B cell (primary cell): ENCODE measurements around the gene CD34. TPM values are rescaled to one million over a fixed set of nuclear protein-coding genes. Genes with fewer than 3 reads are reported as not detected.

Experiments used
- ATAC-seq: fragments of 200-7000 bp; cut with Tn5 transposase; one replicate; pipeline ENCODE4 v1.10.0; 2021; ENCODE audit warnings: low read depth, mild to moderate bottlenecking, moderate number of reproducible peaks, moderate library complexity
- CTCF ChIA-PET: fragments of 350-600 bp; sonication (Branson Sonifier 250); formaldehyde crosslinking; loops from one replicate; lab custom pipeline; 2021; ENCODE audit warnings: antibody characterized with exemption, inconsistent platforms; lab: Charles Lee
- POLR2A ChIA-PET: fragments of 350-600 bp; sonication (Branson Sonifier 250); formaldehyde crosslinking; loops from one replicate; lab custom pipeline; 2021; ENCODE audit warnings: antibody characterized with exemption; lab: Charles Lee
- DNase-seq: peaks from one replicate; pipeline ENCODE4 v3.0.0; 2013
- H2AFZ ChIP-seq: 2 replicates; pipeline ENCODE4 v1.6.1; 2012; ENCODE audit warnings: mild to moderate bottlenecking, low read depth, low read length; ENCODE audit not compliant: insufficient read depth, poor library complexity, severe bottlenecking
- H3K27ac ChIP-seq, 2 donors: 1 replicate in 1 of 2; 2 replicates in 1 of 2; pipeline ENCODE4 v1.5.1; 2012 to 2013; ENCODE audit warnings: low read length in 2 of 2, mild to moderate bottlenecking in 2 of 2, moderate library complexity in 1 of 2
- H3K27me3 ChIP-seq, 4 experiments: fragments of 200-600 bp in 1 of 4; sonication (generic) in 1 of 4; replicated peaks in 1 of 4; 1 replicate in 2 of 4; 2 replicates in 2 of 4; pipeline versions ENCODE4 v1.6.1 to v1.7.0; 2013 to 2016; ENCODE audit warnings: low read length in 3 of 4, mild to moderate bottlenecking in 2 of 4, mixed read lengths in 1 of 4, moderate library complexity in 1 of 4; ENCODE audit not compliant: insufficient read depth in 4 of 4, control insufficient read depth in 3 of 4; ENCODE audit errors: control extremely low read depth in 1 of 4
- H3K36me3 ChIP-seq, 2 experiments: replicated peaks in 1 of 2; 1 replicate in 1 of 2; 2 replicates in 1 of 2; pipeline versions ENCODE4 v1.6.1 to v1.7.1; 2013; ENCODE audit warnings: low read length in 1 of 2; ENCODE audit not compliant: insufficient read depth in 2 of 2, control insufficient read depth in 1 of 2; ENCODE audit errors: control extremely low read depth in 1 of 2, extremely low read depth in 1 of 2
- H3K4me1 ChIP-seq, 2 donors: fragments of 200-600 bp in 1 of 2; sonication (generic) in 1 of 2; 1 replicate in 1 of 2; 2 replicates in 1 of 2; pipeline versions ENCODE4 v1.5.1 to v1.6.1; 2013 to 2017; ENCODE audit warnings: low read length in 2 of 2; ENCODE audit not compliant: control insufficient read depth in 2 of 2, insufficient read depth in 2 of 2
- H3K4me2 ChIP-seq: replicated peaks from 2 replicates; pipeline ENCODE3; 2012; ENCODE audit warnings: mild to moderate bottlenecking, low read depth, low read length; ENCODE audit not compliant: poor library complexity, severe bottlenecking
- H3K4me3 ChIP-seq, 5 experiments: fragments of 200-600 bp in 1 of 5; sonication (generic) in 1 of 5; 1 replicate in 3 of 5; 2 replicates in 2 of 5; pipeline versions ENCODE4 v1.5.1 to v1.7.0; 2011 to 2016; ENCODE audit warnings: low read length in 4 of 5, mild to moderate bottlenecking in 4 of 5, low read depth in 2 of 5, control low read depth in 1 of 5, moderate library complexity in 1 of 5; ENCODE audit not compliant: insufficient read depth in 1 of 5; ENCODE audit errors: control extremely low read depth in 1 of 5, extremely low read depth in 1 of 5
- H3K79me2 ChIP-seq: fragments of 200-600 bp; sonication (generic); one replicate; pipeline ENCODE4 v1.6.0; 2016; ENCODE audit warnings: low read length; ENCODE audit not compliant: control insufficient read depth, insufficient read depth
- H3K9ac ChIP-seq: fragments of 200-600 bp; sonication (generic); 2 replicates; pipeline ENCODE4 v1.6.1; 2017; ENCODE audit warnings: mild to moderate bottlenecking, low read length, moderate library complexity
- H3K9me3 ChIP-seq, 3 donors: one replicate each; pipeline versions ENCODE4 v1.6.1 to v1.7.1; 2013; ENCODE audit warnings: low read length in 2 of 3; ENCODE audit not compliant: control insufficient read depth in 2 of 3, insufficient read depth in 1 of 3; ENCODE audit errors: control extremely low read depth in 1 of 3
- H4K20me1 ChIP-seq: 2 replicates; pipeline ENCODE4 v1.6.0; 2012; ENCODE audit warnings: mild to moderate bottlenecking, low read length; ENCODE audit not compliant: insufficient read depth, control insufficient read depth, poor library complexity, severe bottlenecking
- H3K27ac Mint-ChIP-seq: one replicate; pipeline ENCODE4 v1.8.0; 2021; ENCODE audit warnings: mixed read lengths
- H3K27me3 Mint-ChIP-seq: one replicate; pipeline ENCODE4 v1.8.0; 2021; ENCODE audit warnings: mixed read lengths
- H3K4me1 Mint-ChIP-seq: one replicate; pipeline ENCODE4 v1.8.0; 2021; ENCODE audit warnings: mixed read lengths
- H3K4me3 Mint-ChIP-seq: one replicate; pipeline ENCODE4 v1.8.0; 2021; ENCODE audit warnings: mixed read lengths
- H3K9me3 Mint-ChIP-seq: one replicate; pipeline ENCODE4 v1.8.0; 2022; ENCODE audit warnings: mixed read lengths; ENCODE audit not compliant: insufficient read depth
- CTCF ChIP-seq: fragments of 200-600 bp; IDR thresholded peaks from one replicate; pipeline ENCODE4 v1.8.0; 2022; ENCODE audit warnings: antibody characterized with exemption, mild to moderate bottlenecking
- EZH2 ChIP-seq: IDR thresholded peaks from 2 replicates; pipeline ENCODE4 v1.6.1; 2012; ENCODE audit warnings: borderline replicate concordance, low read depth, mild to moderate bottlenecking, moderate library complexity, low read length; ENCODE audit not compliant: insufficient read depth, poor library complexity, severe bottlenecking
- WGBS: methylation state at CpG from one replicate; pipeline ENCODE4 v1.1.5; 2013; ENCODE audit warnings: missing lambda C conversion rate; ENCODE audit not compliant: insufficient coverage; 5-methylcytosine and 5-hydroxymethylcytosine counted together
- intact Hi-C: fragments of 100-400 bp; cut with micrococcal nuclease; formaldehyde crosslinking; loops from one replicate; pipeline ENCODE4 v1.10.0; 2022
- polyA plus RNA-seq: library from polyadenylated mRNA; depleted of rRNA; stranded (reverse); fragments of >200 nt; gene quantifications from 2 replicates; pipeline ENCODE4 v1.2.3, GENCODE V29; 2012
- total RNA-seq, 2 donors: library from RNA; stranded (reverse); fragments of 120-200 nt in 1 of 2; gene quantifications; 1 replicate in 1 of 2; 2 replicates in 1 of 2; pipeline versions ENCODE4 v1.2.3 to v1.2.4, GENCODE V29; 2013 to 2022

CD34 gene
- total and polyA plus RNA-seq, 2 donors (not counting 1 experiment from before 2014, with no cell fraction given): not detected

- POLR2A ChIA-PET: interaction anchor here (1.0 to 2.4 kb wide), 2 partner anchors 48 to 62 kb away, joined by 3 to 11 read pairs; no protein-coding TSS in a partner anchor
- Mint-ChIP-seq H3K27ac (peak overlapping the region; percentile 73), H3K4me3 (peak overlapping the region; percentile 64), H3K27me3 (no peaks in the 10 kb centered on the region), H3K9me3 (no peaks in the 10 kb centered on the region), H3K4me1 (peaks cover 68% of the 10 kb centered on the region)
- Histone ChIP-seq H3K4me3 (no peak overlapping the region), H4K20me1 (no peaks in the 10 kb centered on the region), H3K36me3 (no peaks in the 10 kb centered on the region), H3K79me2 (peaks cover 54% of the 10 kb centered on the region), H3K27ac (peak overlapping the region; percentile 28 to 56), H3K9ac (no peak overlapping the region), H3K9me3 (no peaks in the 10 kb centered on the region), H2AFZ (peak overlapping the region; percentile 64), H3K4me1 (peaks cover 38 to 46% of the 10 kb centered on the region in 2 donors), H3K27me3 (no peaks in the 10 kb centered on the region), H3K4me2 (peak overlapping the region; percentile 59)
- WGBS: 85% methylated on average over 2 of the region's 2 CpGs
- intact Hi-C loops: no loop called here
- CTCF ChIA-PET: interaction anchor here (0.8 to 16.4 kb wide), 8 partner anchors 11 to 91 kb away, joined by 3 to 526 read pairs (median 40); no protein-coding TSS in a partner anchor
- ATAC-seq: no peak
- TF ChIP-seq EZH2 (no peak), CTCF (no peak)
- DNase-seq: no peak
Observed at GRCh38 chr1:207872621-207873020, 38.3 kb downstream of the CD34 start.

- CTCF ChIA-PET: interaction anchor here (1.0 to 16.4 kb wide), 8 partner anchors 9 to 92 kb away, joined by 4 to 526 read pairs (median 40); no protein-coding TSS in a partner anchor
- H3K27ac Mint-ChIP-seq: peak overlapping the region; percentile 71
- Histone ChIP-seq H3K27me3 (no peaks in the 10 kb centered on the region), H3K9me3 (no peaks in the 10 kb centered on the region), H3K4me3 (no peak overlapping the region), H3K4me2 (no peak overlapping the region), H3K27ac (no peak overlapping the region), H2AFZ (peak overlapping the region; percentile 52), H3K9ac (no peak overlapping the region), H3K36me3 (peaks cover 0 to 8% of the 10 kb centered on the region in 2 experiments), H3K79me2 (peaks cover 67% of the 10 kb centered on the region), H4K20me1 (no peaks in the 10 kb centered on the region), H3K4me1 (peaks cover 51 to 60% of the 10 kb centered on the region in 2 donors)
- H3K27me3 Mint-ChIP-seq: no peaks in the 10 kb centered on the region
- TF ChIP-seq EZH2 (no peak), CTCF (no peak)
- peak overlapping the region; percentile 86 for H3K4me3 Mint-ChIP-seq
- intact Hi-C loops: no loop called here
- H3K4me1 Mint-ChIP-seq: peaks cover 81% of the 10 kb centered on the region
- POLR2A ChIA-PET: interaction anchor here (0.6 to 2.4 kb wide), 2 partner anchors 47 to 75 kb away, joined by 3 to 11 read pairs; no protein-coding TSS in a partner anchor
- ATAC-seq (no peak), DNase-seq (no peak)
- 93% methylated on average over 3 of the region's 6 CpGs for WGBS
- H3K9me3 Mint-ChIP-seq: no peaks in the 10 kb centered on the region
Observed at GRCh38 chr1:207871117-207871649, 39.7 kb downstream of the CD34 start.
